Brain microvascular endothelial cell (primary cell): Measurements from ENCODE around the gene SLC22A23.
A peak's percentile ranks its signal among the peaks of the same experiment; 100 is the strongest.

Source experiments
- DNase-seq: peaks from one replicate; pipeline ENCODE4 v3.0.0-alpha.2; 2020
- H3K27ac ChIP-seq: fragments of 250-450 bp; sonication (Bioruptor Pico); 2 replicates; pipeline ENCODE4 v1.5.1; 2020; ENCODE audit warnings: mild to moderate bottlenecking, moderate library complexity
- H3K27me3 ChIP-seq: fragments of 250-450 bp; sonication (Bioruptor Pico); replicated peaks from 2 replicates; pipeline ENCODE4 v1.5.1; 2020; ENCODE audit warnings: mild to moderate bottlenecking
- H3K36me3 ChIP-seq: fragments of 250-450 bp; sonication (Bioruptor Pico); replicated peaks from 2 replicates; pipeline ENCODE4 v1.5.1; 2020; ENCODE audit warnings: mild to moderate bottlenecking
- H3K4me3 ChIP-seq: 2 replicates; pipeline ENCODE4 v1.5.1; 2011; ENCODE audit warnings: low read depth, mild to moderate bottlenecking, control low read depth, low read length, moderate library complexity
- CTCF ChIP-seq: IDR thresholded peaks from 2 replicates; pipeline ENCODE4 v1.5.1; 2011; ENCODE audit warnings: low read depth, mild to moderate bottlenecking, moderate library complexity, low read length, control low read depth, inconsistent platforms; ENCODE audit errors: missing control alignments
- in situ Hi-C: cut with HindIII; loops from 2 replicates; pipeline ENCODE4 v1.10.0; 2017; ENCODE audit warnings: low sequenced_read_pairs, low pct_ligation_motif_present

Gene SLC22A23

GRCh38 chr6:3235486-3235885 lies 221.4 kb downstream of the SLC22A23 start:
- no peak overlapping the region for H3K27ac ChIP-seq
- DNase-seq = no peak
- H3K4me3 ChIP-seq = no peak overlapping the region
- peaks cover 15% of the 10 kb centered on the region for H3K27me3 ChIP-seq
- H3K36me3 ChIP-seq = no peaks in the 10 kb centered on the region
- no peak for TF ChIP-seq CTCF
- in situ Hi-C loops = no loop called here

GRCh38 chr6:3233904-3234303 lies 222.9 kb downstream of the SLC22A23 start:
- peaks cover 29% of the 10 kb centered on the region for H3K27me3 ChIP-seq

GRCh38 chr6:3233321-3233720 lies 223.5 kb downstream of the SLC22A23 start:
- Histone ChIP-seq H3K27ac (no peak overlapping the region), H3K27me3 (peaks cover 33% of the 10 kb centered on the region), H3K36me3 (no peaks in the 10 kb centered on the region), H3K4me3 (no peak overlapping the region)
- TF ChIP-seq CTCF = no peak
- no peak for DNase-seq
- in situ Hi-C loops = no loop called here

More at GRCh38 chr6:3233904-3234303, 222.9 kb downstream of the SLC22A23 start:
- DNase-seq = no peak
- H3K27ac ChIP-seq = no peak overlapping the region
- H3K36me3 ChIP-seq = no peaks in the 10 kb centered on the region
- no peak for TF ChIP-seq CTCF
- in situ Hi-C loops = no loop called here
- no peak overlapping the region for H3K4me3 ChIP-seq

GRCh38 chr6:3232017-3232945 lies 224.6 kb downstream of the SLC22A23 start:
- Histone ChIP-seq H3K27me3 (peaks cover 43% of the 10 kb centered on the region), H3K36me3 (no peaks in the 10 kb centered on the region), H3K4me3 (peak overlapping the region; percentile 63), H3K27ac (no peak overlapping the region)
- DNase-seq = no peak
- in situ Hi-C loops = no loop called here
- TF ChIP-seq CTCF = no peak

- H3K36me3 ChIP-seq = no peaks in the 10 kb centered on the region
- in situ Hi-C loops = no loop called here
- H3K4me3 ChIP-seq = peak overlapping the region; percentile 63
- peaks cover 52% of the 10 kb centered on the region for H3K27me3 ChIP-seq
- peak; percentile 67 for DNase-seq
- no peak overlapping the region for H3K27ac ChIP-seq
- TF ChIP-seq CTCF = no peak
Observed at GRCh38 chr6:3231247-3232016, 225.4 kb downstream of the SLC22A23 start.
